ENCODE results near the gene FAM20C. TPM values are rescaled to one million over a fixed set of nuclear protein-coding genes. Genes with fewer than 3 reads are reported as not detected.
"Not testable (repeated sequence)": the region's sequence is repeated elsewhere in the genome, so short reads cannot be mapped to it uniquely, and the experiment has no call there.

Gene FAM20C
- total RNA-seq, 1 experiment from 2014 or later, result 8.8 TPM

DNA sequence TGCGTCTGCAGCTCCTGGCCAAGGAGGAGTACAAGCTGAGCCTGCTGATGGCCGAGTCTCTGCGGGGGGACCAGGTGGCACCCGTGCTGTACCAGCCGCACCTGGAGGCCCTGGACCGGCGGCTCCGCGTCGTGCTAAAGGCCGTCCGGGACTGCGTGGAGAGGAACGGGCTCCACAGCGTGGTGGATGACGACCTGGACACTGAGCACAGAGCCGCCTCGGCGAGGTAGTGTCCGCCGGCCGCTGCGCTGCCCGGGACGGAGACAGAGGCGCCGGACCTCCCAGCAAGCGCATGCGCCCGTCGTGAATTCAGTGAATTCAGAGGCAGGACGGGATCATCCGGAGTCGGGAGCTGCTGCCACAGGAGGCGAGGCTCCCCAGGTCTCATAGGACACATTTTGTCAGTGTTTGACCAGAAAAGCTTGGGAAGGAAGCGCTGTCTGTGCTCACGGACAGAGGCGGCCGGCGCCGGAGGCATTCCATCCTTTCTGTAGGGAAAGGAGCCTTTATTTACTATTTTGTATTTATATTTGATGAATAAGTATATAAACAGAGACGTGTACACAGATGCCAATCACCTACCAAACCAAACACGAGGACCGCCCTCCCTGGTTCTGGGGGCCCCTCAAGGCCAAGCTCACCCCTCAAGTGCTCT, 67.5 kb downstream of the FAM20C start:
- no peak overlapping the region for H3K27ac Mint-ChIP-seq (ENCODE audit: low read depth, unreplicated experiment)
- TF ChIP-seq, protein P1, sequence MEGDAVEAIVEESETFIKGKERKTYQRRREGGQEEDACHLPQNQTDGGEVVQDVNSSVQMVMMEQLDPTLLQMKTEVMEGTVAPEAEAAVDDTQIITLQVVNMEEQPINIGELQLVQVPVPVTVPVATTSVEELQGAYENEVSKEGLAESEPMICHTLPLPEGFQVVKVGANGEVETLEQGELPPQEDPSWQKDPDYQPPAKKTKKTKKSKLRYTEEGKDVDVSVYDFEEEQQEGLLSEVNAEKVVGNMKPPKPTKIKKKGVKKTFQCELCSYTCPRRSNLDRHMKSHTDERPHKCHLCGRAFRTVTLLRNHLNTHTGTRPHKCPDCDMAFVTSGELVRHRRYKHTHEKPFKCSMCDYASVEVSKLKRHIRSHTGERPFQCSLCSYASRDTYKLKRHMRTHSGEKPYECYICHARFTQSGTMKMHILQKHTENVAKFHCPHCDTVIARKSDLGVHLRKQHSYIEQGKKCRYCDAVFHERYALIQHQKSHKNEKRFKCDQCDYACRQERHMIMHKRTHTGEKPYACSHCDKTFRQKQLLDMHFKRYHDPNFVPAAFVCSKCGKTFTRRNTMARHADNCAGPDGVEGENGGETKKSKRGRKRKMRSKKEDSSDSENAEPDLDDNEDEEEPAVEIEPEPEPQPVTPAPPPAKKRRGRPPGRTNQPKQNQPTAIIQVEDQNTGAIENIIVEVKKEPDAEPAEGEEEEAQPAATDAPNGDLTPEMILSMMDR (IDR thresholded peaks at IDR 0.05; ENCODE audit: unreplicated experiment), result no peak

DNA sequence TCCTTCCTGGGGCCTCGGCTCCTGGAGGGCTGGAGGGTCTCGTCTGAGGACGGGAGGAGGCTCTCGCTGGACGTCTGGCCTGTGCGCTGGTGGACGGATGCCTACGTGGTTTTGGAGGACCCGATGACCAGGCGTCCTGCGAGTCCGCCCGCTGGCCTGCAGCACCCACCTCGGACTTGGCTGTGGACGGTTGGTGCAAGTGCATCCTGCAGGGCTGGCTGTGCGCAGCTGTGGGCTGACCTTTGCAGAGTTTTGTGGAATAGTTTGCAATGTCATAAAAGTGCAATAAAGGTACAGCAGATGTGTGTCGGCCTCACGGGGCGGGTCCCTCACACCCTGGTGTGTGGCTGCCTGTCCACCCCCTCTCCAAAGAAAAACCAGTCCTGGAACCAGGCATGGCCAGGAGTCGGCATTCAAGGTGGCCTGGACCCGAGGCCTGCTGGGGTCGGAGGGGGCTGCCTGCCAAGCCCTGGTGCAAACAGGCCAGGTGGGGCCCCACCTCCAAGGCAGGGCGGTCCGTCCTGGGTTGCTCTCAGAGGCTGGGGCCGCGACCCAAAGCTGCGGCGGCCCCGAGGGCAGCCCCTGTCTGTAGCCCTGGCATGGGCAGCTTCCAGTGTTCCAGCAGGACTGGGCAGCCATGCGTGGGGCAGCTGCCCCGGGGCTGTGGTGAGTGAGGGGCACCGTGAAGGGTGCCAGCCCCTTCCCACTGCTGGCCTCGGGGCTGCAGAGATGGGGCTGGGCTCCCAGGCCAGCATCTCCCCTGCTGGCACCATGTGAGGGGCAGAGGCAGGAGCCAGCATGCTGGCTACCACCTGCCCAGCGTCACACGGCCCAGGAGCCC, 68.3 kb downstream of the FAM20C start:
- TF ChIP-seq, protein P1 (IDR thresholded peaks at IDR 0.05; ENCODE audit: unreplicated experiment), result no peak

More for the DNA sequence above, 67.5 kb downstream of the FAM20C start:
- CTCF ChIA-PET, result no interaction called here
- peaks cover 46% of the 10 kb centered on the region for H3K36me3 Mint-ChIP-seq (ENCODE audit: insufficient read depth, unreplicated experiment)
- intact Hi-C loops (cut with micrococcal nuclease), result no loop called here
- no peak for DNase-seq (ENCODE audit: unreplicated experiment)
- no TSS peak for BruUV-seq (replicated peaks)
- H3K27me3 Mint-ChIP-seq (ENCODE audit: insufficient read depth, unreplicated experiment), result no peaks in the 10 kb centered on the region
- no peak overlapping the region for H3K4me3 Mint-ChIP-seq (ENCODE audit: unreplicated experiment)
- POLR2A ChIA-PET, result no interaction called here
- H3K4me1 Mint-ChIP-seq (ENCODE audit: insufficient read depth, unreplicated experiment), result no peaks in the 10 kb centered on the region
- H3K9me3 Mint-ChIP-seq (ENCODE audit: unreplicated experiment), result peaks cover 10% of the 10 kb centered on the region

DNA sequence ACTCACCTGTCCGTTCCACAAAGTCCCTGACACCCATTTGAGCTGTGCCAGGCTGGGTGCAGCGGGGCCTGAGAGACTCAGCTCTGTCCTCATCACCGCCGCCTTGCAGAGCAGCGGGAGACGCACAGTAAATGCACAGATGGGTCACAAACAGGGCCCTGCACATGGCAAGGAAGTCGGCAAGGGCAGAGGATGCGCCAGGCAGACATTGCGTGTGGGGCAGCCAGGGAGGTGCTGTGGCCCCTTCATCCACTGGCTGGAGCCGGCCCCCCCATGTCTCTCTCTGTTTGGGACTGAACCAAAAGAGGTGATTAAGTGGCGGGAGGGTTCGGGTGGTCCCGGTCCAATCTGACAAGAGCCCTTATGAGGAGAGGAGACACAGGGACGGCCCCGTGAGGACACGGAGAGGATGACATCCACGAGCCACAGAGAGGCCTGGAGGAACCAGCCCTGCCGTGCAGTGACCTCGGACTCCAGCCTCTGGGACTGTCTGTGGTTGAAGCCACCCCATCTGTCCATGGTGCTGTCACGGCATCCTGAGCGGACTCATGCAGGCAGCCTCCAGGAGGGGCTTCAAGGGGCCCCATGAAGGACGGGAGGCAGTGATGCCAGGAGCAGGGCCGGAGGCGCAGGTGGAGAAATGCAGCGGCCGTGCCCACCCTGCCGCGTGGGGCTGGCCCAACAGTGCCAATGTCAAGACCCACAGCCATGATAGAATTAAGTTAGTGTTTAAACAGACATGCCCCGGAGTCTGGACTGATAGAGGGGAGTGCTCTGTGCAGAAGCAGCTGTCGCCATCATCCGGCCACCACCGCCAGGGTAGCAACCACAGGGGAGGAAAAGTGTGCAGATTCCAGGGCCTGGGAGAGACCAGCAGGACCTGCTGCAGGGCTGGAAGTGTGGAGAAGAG, 69.2 kb downstream of the FAM20C start:
- CTCF ChIA-PET, result interaction anchor here (0.6 kb wide), 1 partner anchor 1688 kb away, joined by 3 read pairs; no protein-coding TSS in a partner anchor
- H3K4me1 Mint-ChIP-seq (ENCODE audit: insufficient read depth, unreplicated experiment), result no peaks in the 10 kb centered on the region
- peaks cover 39% of the 10 kb centered on the region for H3K36me3 Mint-ChIP-seq (ENCODE audit: insufficient read depth, unreplicated experiment)
- TF ChIP-seq, protein P1 (IDR thresholded peaks at IDR 0.05; ENCODE audit: unreplicated experiment), result no peak
- H3K9me3 Mint-ChIP-seq (ENCODE audit: unreplicated experiment), result peaks cover 10% of the 10 kb centered on the region
- H3K27ac Mint-ChIP-seq (ENCODE audit: low read depth, unreplicated experiment), result no peak overlapping the region
- H3K27me3 Mint-ChIP-seq (ENCODE audit: insufficient read depth, unreplicated experiment), result no peaks in the 10 kb centered on the region
- no TSS peak for BruUV-seq (replicated peaks)
- intact Hi-C loops (cut with micrococcal nuclease), result no loop called here
- no peak for DNase-seq (ENCODE audit: unreplicated experiment)
- POLR2A ChIA-PET, result no interaction called here
- H3K4me3 Mint-ChIP-seq (ENCODE audit: unreplicated experiment), result no peak overlapping the region

More for the DNA sequence above, 68.3 kb downstream of the FAM20C start:
- Mint-ChIP-seq H3K4me1 (ENCODE audit: insufficient read depth, unreplicated experiment) (no peaks in the 10 kb centered on the region), H3K27ac (ENCODE audit: low read depth, unreplicated experiment) (no peak overlapping the region), H3K36me3 (ENCODE audit: insufficient read depth, unreplicated experiment) (peaks cover 41% of the 10 kb centered on the region), H3K4me3 (ENCODE audit: unreplicated experiment) (no peak overlapping the region), H3K9me3 (ENCODE audit: unreplicated experiment) (peaks cover 10% of the 10 kb centered on the region), H3K27me3 (ENCODE audit: insufficient read depth, unreplicated experiment) (no peaks in the 10 kb centered on the region)
- no TSS peak for BruUV-seq (replicated peaks)
- intact Hi-C loops (cut with micrococcal nuclease), result no loop called here
- POLR2A ChIA-PET, result no interaction called here
- DNase-seq (ENCODE audit: unreplicated experiment), result no peak
- CTCF ChIA-PET, result no interaction called here

DNA sequence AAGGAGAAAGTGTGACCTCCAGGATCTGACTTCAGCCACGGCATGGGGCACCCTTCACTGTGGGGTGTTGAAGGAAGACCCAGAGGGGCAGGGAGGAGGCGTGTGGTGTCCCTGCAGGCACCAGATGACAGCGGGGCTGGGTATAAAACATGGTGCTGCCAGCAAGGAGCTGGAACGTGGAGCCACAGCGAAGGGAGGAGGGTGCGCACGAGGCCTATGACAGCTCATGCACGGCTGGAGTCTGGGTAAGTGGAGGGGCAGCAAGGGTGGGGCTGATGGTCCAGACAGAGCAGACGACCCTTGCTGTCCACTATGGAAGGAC, 69.8 kb downstream of the FAM20C start:
- POLR2A ChIA-PET, result interaction anchor here (0.6 kb wide), 1 partner anchor 110 kb away, joined by 3 read pairs; no protein-coding TSS in a partner anchor
- Mint-ChIP-seq H3K27ac (ENCODE audit: low read depth, unreplicated experiment) (no peak overlapping the region), H3K36me3 (ENCODE audit: insufficient read depth, unreplicated experiment) (peaks cover 36% of the 10 kb centered on the region), H3K4me1 (ENCODE audit: insufficient read depth, unreplicated experiment) (no peaks in the 10 kb centered on the region), H3K27me3 (ENCODE audit: insufficient read depth, unreplicated experiment) (peaks cover 1% of the 10 kb centered on the region), H3K4me3 (ENCODE audit: unreplicated experiment) (no peak overlapping the region), H3K9me3 (ENCODE audit: unreplicated experiment) (peaks cover 10% of the 10 kb centered on the region)
- DNase-seq (ENCODE audit: unreplicated experiment), result no peak
- intact Hi-C loops (cut with micrococcal nuclease), result no loop called here
- TF ChIP-seq, protein P1 (IDR thresholded peaks at IDR 0.05; ENCODE audit: unreplicated experiment), result no peak
- CTCF ChIA-PET, result interaction anchor here (0.6 kb wide), 1 partner anchor 1688 kb away, joined by 3 read pairs; no protein-coding TSS in a partner anchor
- no TSS peak for BruUV-seq (replicated peaks)

DNA sequence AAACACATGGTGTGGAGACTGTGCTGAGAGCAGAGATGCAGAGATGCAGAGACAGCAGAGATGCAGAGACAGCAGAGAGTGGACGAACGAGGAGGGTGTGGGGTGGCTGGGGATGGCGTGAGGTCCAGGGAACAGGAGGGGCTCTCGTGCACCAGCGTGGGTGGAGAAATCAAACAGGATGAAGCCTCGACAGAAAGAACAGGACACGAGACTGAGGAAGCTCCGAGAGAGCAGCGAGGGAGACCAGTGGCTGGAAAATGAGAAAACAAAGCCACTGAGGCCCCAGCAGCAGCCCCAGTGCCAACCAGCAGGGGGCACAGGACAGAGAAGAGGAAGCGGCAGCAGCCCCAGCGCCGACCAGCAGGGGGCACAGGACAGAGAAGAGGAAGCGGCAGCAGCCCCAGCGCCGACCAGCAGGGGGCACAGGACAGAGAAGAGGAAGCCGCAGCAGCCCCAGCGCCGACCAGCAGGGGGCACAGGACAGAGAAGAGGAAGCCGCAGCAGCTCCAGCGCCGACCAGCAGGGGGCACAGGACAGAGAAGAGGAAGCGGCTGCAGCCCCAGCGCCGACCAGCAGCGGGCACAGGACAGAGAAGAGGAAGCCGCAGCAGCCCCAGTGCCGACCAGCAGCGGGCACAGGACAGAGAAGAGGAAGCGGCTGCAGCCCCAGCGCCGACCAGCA, 70.4 kb downstream of the FAM20C start:
- CTCF ChIA-PET; H3K27ac Mint-ChIP-seq (ENCODE audit: low read depth, unreplicated experiment); H3K4me1 Mint-ChIP-seq (ENCODE audit: insufficient read depth, unreplicated experiment); H3K27me3 Mint-ChIP-seq (ENCODE audit: insufficient read depth, unreplicated experiment); intact Hi-C loops (cut with micrococcal nuclease); H3K4me3 Mint-ChIP-seq (ENCODE audit: unreplicated experiment); BruUV-seq (replicated peaks); DNase-seq (ENCODE audit: unreplicated experiment): not testable (repeated sequence)
- peaks cover 33% of the 10 kb centered on the region for H3K36me3 Mint-ChIP-seq (ENCODE audit: insufficient read depth, unreplicated experiment)
- H3K9me3 Mint-ChIP-seq (ENCODE audit: unreplicated experiment), result peaks cover 10% of the 10 kb centered on the region
- POLR2A ChIA-PET, result interaction anchor here (0.6 kb wide), 1 partner anchor 111 kb away, joined by 3 read pairs; no protein-coding TSS in a partner anchor
